HG02970 (cell line): ENCODE data around the gene CTBP2.

ENCODE experiments used
- ATAC-seq: cut with Tn5 transposase; IDR thresholded peaks from one replicate; pipeline ENCODE4 v1.9.1; 2021; ENCODE audit warnings: mild to moderate bottlenecking, moderate library complexity, moderate number of reproducible peaks; ENCODE audit not compliant: unreplicated experiment, low FRiP score

Gene CTBP2

GRCh38 chr10:125004571-125005311 lies 155.6 kb downstream of the CTBP2 start:
- no peak for ATAC-seq

- ATAC-seq: no peak
Measured at GRCh38 chr10:125003901-125004467, 156.4 kb downstream of the CTBP2 start.

GRCh38 chr10:125003146-125003900 lies 157.0 kb downstream of the CTBP2 start:
- no peak for ATAC-seq

GRCh38 chr10:125002423-125003145 lies 157.8 kb downstream of the CTBP2 start:
- no peak for ATAC-seq

GRCh38 chr10:125002047-125002422 lies 158.3 kb downstream of the CTBP2 start:
- no peak for ATAC-seq

GRCh38 chr10:125001313-125002046 lies 158.9 kb downstream of the CTBP2 start:
- no peak for ATAC-seq

GRCh38 chr10:125000366-125001312 lies 159.7 kb downstream of the CTBP2 start:
- no peak for ATAC-seq

GRCh38 chr10:124999433-125000365 lies 160.7 kb downstream of the CTBP2 start:
- ATAC-seq: no peak

- ATAC-seq: no peak
Measured at GRCh38 chr10:124998624-124999291, 161.6 kb downstream of the CTBP2 start.

GRCh38 chr10:124997771-124998623 lies 162.4 kb downstream of the CTBP2 start:
- ATAC-seq: no peak

GRCh38 chr10:124997306-124997705 lies 163.1 kb downstream of the CTBP2 start:
- no peak for ATAC-seq

- ATAC-seq: no peak
Measured at GRCh38 chr10:124996854-124997215, 163.5 kb downstream of the CTBP2 start.

GRCh38 chr10:124996127-124996853 lies 164.1 kb downstream of the CTBP2 start:
- ATAC-seq: no peak

- no peak for ATAC-seq
Measured at GRCh38 chr10:124995605-124996004, 164.8 kb downstream of the CTBP2 start.

- no peak for ATAC-seq
Measured at GRCh38 chr10:124994573-124995473, 165.5 kb downstream of the CTBP2 start.
